GM21447 (cell line): ENCODE data around the gene CEPT1.

ENCODE experiments used
- ATAC-seq: cut with Tn5 transposase; IDR thresholded peaks from one replicate; pipeline ENCODE4 v1.9.1; 2021; ENCODE audit not compliant: unreplicated experiment

CEPT1 gene

GRCh38 chr1:111145963-111146768 is 6.1 kb downstream of the CEPT1 start:
- ATAC-seq: no peak

DNA sequence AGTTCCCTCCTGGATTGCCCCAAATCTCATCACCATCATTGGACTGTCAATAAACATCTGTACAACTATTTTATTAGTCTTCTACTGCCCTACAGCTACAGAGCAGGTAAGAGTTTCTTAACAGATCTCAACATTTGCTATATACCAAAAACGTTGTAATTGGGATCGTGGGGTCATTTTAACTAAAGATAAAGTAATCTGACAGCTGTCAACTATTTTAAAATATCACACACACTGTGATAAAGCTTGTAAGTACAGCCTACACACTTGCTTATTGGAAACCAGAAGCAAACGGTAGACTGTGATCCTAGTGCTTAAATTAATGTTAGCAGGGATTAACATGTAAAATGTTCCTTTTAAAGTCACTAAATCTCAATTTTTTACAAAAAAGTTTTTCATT is 7.9 kb downstream of the CEPT1 start:
- ATAC-seq: no peak

DNA sequence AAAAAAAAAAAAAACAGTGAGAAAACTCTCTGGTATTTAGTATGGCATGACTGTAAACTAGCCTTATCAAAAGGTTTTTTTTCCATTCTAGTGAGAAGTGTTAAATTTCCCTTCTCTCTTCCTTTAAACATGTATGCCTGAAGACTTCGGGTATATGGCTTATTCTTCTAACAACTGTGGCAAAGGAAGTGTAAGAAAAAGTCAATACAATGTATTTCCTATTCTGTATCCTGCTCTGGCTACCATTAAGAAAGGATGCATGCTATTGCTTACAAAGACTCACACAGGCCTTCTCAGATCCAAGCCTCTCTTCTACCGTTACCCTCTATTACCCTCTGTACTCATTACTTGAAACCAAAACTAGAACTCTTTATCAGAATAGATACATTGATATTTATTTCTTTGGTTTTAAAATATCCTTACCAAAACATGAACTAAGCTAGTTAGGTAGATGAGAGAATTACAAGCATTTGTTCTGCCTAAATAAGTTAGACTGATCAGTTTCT is 8.4 kb downstream of the CEPT1 start:
- ATAC-seq: no peak

- ATAC-seq: no peak
Observed at GRCh38 chr1:111151838-111152237, 11.8 kb downstream of the CEPT1 start.

DNA sequence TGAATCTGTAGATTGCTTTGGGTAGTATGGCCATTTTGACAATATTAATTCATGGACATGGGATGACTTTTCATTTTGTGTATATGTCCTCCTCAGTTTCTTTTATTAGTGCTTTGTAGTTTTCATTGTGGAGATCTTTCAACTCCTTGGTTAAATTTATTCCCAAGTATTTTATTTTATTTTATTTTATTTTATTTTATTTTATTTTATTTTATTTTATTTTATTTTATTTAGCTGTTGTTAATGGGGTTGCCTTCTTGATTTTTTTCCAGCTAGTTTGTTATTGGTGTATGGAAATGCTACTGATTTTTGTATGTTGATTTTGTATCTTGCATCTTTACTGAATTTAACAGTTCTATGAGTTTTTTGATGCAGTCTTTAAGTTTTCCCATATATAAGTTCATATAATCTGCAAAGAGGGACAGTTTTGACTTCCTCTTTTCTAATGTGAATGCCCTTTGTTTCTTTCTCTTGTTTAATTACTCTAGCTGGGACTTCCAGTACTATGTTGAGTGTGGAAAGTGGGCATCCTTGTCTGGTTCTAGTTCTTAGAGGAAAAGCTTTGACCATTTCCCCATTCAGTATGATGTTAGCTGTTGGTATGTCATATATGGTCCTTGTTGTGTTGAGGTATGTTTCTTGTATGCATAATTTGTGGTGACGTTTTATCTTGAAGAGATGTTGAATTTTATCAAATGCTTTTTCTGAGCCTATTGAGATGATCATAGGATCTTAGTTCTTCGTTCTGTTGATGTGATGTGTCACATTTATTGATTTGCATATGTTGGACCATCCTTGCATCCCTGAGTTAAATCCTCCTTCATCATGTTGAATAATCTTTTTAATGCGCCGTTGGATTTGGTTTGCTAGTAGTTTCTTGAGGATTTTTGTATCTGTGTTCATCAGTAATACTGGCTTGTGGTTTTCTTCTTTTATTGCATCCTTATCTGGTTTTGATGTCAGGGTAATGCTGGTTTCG is 14.3 kb downstream of the CEPT1 start:
- ATAC-seq: no peak

DNA sequence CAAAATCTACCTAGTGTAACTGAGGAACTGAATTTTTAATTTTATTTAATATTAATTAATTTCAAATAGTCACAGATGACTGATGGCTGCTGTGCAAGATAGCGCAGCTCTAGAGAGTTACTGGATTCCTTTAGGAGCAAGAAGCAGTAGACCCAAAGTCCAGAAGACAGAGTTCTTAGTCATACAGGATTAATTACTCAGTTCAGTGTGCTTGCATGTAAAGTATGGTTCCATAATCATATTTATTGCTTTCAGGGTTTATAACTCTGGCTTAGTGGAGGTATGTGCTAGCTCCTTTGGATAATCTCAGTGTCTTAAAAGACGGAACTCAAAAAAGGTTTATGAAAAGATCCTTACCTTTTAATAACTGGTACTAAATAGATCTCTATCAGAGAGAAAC is 17.4 kb downstream of the CEPT1 start:
- ATAC-seq: no peak

DNA sequence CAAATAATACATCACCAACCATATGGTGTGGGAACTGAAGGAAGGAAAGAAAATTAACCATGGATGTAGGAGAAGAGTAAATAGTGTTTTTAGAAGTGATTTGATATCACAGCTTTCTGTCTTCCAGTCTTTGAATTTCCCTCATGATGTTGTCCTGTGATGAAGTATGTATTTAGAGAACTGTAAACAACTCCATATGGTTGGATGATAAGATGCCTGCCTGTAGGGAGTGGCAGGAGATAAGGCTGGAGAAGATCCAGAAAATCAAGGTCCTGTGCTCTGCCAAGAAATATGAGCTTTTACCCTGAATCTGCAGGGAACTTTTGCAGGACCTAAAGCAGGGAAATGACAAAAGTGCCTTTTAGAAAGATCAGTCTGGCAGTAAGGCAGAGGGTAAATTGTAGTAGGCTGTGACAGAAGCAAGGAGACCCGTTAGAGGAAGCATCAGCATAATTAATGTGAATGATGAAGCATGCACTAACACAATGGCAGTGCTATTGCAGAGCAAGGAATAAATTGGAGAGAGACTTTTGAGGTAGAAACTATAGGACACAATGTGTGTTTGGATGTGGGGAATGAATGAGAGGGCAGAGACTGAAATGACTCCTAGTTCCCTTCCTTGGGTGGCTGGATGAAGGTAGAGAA is 21.9 kb downstream of the CEPT1 start:
- no peak for ATAC-seq

DNA sequence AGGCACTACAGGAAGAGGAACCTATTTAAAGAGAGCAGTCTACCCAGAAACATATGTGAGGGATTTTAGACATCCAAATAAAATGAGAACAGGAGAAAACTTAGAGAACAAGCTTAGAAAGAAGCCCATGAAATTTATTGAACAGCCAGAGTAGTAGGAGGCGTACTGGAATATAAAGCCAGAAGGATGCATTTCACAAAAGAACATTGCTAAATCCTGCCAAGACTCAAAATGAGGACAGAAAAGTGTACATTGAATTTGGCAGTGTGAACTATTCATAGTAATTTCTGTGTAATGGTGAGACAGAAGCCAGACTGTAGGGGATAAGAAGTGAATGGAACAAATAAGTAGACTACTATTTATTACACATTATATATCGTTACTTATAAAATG is 22.5 kb downstream of the CEPT1 start:
- no peak for ATAC-seq

GRCh38 chr1:111163363-111163762 is 23.3 kb downstream of the CEPT1 start:
- no peak for ATAC-seq

DNA sequence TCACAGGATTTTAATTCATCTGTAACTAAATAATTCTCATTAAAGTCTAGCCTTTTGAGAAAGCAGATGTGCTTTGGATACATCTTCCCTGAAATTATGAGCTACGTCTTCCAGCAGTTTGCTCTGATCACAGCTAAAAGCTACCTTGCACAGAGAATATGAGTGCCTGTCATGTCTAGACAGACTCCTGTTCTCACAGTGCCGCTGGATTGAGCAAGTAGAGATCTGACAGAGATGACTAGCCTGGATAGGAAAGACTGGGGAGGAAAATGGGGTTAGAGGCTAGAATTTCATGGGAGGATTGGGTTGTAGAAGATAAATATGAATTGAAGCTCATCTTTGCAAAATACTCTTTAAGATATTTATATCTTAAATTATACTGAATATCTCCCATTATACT is 24.1 kb downstream of the CEPT1 start:
- no peak for ATAC-seq

- no peak for ATAC-seq
Observed at GRCh38 chr1:111172463-111172862, 32.4 kb downstream of the CEPT1 start.

DNA sequence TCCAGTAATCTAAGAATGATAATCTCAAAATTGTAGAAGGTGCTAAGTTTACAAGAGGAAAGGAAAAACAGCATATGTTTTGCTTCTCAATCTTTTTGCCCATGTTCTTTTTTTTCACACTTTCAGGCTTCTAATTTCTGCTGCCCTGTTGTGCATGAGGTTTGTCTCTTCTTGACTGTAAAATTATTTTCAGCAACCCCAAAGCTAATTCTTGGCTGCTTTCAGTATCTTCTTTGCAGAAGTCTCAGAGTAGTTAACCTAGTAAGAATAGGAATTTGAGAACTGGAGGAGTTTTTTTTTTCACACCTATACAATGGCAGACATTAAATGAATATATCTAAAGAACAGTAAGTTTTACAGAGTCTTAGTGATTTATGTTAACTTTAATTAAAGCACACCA is 34.0 kb downstream of the CEPT1 start:
- ATAC-seq: no peak

DNA sequence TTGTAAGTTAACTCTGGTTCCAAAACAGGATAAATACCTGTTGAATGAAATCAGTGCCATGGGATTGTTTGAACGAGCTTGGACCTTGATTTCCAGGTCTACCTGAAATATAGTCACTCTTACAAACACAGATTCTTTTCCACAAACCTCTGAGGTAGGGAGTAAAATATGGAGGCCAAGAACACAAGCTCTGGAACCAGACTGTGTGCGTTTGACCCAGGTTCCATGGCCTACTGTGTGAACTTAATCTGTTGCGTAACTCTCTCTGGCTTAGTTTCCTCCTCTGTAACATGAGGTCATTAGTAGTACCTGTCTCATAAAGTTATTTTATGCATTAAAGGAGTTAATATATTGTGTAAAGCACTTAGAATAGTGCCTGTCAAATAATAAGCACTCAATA is 35.3 kb downstream of the CEPT1 start:
- no peak for ATAC-seq

GRCh38 chr1:111176678-111177077 is 36.7 kb downstream of the CEPT1 start:
- no peak for ATAC-seq

DNA sequence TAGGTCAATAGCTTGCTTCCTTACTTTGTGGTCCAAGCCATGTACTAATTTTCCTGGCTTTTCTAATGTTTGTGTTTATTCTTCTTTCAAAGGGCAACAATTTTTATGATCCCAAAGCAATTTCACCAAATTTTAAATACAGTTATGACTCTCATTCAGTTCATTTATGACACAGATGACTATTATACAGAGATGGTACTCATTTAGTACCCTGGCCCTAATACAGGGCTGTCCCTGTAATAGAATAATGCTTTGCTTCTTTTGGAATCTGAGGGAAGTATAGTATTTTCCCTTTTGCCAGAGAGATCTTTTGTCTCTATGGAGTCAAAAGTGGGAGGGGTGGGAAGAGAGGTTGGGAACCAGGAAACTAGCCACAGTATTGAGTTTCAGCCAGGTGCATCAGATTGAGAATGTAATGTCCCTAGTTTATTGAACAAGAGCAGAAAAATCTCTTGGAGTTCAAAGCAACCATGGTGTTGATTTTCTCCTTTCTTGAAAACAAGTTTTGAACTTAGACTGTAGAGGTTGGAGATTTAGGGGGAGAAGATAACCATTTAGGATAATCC is 40.0 kb downstream of the CEPT1 start:
- ATAC-seq: no peak

DNA sequence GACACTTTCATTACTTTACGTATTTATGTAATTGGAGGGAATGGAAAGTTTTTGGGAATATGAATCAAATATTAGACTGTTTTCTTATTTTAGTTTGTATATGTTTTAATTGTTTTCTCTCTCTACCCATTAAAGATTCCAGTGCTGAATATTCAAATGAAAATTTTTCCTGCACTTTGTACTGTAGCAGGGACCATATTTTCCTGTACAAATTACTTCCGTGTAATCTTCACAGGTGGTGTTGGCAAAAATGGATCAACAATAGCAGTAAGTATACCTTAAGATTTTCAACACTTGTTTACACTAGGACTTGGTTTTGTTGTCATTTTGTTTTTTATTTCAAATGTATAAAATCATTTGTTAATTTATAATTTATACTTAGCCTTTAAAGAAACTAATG is 42.0 kb downstream of the CEPT1 start:
- no peak for ATAC-seq

- ATAC-seq: no peak
Observed at GRCh38 chr1:111183308-111184069, 43.5 kb downstream of the CEPT1 start.

- no peak for ATAC-seq
Observed at GRCh38 chr1:111184663-111185062, 44.6 kb downstream of the CEPT1 start.

- no peak for ATAC-seq
Observed at GRCh38 chr1:111190931-111191451, 51.0 kb downstream of the CEPT1 start.

DNA sequence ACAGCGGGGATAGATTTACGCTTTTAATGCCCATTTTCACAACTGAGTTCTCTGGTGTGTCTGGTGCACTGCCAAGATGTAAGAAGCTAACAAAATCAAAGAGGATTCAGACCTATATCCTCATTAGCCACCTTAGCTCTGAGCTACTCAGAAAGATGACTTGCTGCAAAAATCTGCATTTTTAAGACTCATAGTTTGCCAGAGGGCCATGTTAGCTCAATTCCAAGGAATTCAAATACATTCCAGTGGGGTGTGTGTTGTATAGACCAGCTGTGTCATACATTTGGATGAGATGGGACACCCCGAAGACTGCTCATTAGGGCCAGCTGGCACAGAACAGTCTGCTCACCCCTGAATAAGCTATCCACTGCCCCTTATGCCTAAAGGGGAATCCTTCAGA is 51.5 kb downstream of the CEPT1 start:
- ATAC-seq: no peak
